HG03342 (cell line): ENCODE measurements around the gene NOXO1.

Experiments used
- ATAC-seq: cut with Tn5 transposase; IDR thresholded peaks from one replicate; pipeline ENCODE4 v1.9.1; 2021; ENCODE audit warnings: mild to moderate bottlenecking, moderate library complexity; ENCODE audit not compliant: unreplicated experiment

NOXO1 gene

DNA sequence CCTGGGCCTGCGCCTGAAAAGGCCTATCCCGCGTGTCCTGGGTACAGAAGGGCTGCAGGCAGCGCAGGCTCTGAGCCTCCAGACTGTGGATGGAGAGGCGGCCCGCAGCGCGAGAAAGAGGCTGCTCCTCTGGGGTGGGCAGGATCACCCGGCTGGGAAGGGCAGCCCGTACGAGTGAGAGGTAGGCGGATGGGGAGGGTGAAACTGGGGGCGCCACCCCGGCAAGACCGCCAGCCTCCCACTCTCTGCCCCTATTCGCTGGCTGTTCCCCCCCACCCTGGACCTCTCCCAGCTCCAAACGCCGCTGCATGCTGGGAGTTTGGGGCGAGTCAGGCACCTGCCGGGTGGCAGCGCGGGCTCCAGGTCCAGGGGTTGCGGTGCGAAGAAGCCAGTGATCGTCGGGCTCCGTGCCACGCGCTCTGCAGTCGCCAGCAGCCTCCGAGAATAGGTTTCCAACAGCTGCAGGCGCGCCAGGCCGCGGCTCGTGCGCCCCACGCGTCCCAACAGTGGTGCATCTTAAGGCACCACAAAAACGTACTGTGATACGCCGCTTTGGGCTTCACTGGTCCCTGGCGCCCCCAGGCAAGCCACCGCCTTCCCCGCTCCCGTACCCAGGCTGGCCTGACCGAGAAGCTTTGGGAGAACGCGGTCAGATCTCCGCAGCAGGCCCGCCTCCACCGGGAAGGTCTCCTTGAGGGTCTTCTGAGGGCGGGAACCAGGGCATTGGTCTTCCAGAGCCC, 1.1 kb downstream of the NOXO1 start:
- ATAC-seq = no peak

DNA sequence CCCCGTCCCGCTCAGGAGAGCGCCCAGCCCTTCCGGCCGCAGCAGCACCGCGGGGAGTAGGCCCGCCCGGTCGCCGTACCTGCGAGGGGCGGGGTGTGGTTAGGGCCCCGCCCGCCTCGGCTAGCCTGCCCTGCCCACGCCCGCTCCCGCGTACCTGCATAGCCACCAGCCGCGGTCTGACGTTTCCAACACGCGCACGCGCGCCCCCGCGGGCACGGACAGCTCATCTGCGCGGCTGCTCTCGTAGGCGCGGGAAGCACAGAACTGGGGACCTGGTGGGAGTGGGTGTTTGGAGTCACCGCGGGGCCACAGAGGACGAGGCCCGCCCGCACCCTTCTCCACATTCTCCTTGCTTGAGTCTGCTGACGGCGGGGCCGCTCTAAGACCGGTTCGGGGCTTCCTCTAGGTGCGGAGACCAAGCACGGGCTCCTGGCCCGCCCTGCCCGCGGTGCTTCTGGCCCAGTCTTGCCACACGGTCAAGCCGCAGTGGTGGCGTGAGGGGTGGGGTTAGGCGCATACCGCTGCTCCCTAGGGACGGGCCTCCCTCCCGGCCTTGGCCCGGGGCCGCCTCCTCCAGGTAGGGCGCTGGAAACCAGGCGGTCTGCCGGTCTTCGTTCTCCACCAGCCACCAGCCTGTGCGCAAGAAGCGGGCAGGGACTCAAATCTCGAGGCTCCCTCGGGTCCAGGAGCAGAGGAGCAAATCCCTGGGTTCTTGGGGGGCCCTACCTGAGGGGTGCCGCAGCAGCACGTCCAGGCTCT, 1.8 kb downstream of the NOXO1 start:
- no peak for ATAC-seq

DNA sequence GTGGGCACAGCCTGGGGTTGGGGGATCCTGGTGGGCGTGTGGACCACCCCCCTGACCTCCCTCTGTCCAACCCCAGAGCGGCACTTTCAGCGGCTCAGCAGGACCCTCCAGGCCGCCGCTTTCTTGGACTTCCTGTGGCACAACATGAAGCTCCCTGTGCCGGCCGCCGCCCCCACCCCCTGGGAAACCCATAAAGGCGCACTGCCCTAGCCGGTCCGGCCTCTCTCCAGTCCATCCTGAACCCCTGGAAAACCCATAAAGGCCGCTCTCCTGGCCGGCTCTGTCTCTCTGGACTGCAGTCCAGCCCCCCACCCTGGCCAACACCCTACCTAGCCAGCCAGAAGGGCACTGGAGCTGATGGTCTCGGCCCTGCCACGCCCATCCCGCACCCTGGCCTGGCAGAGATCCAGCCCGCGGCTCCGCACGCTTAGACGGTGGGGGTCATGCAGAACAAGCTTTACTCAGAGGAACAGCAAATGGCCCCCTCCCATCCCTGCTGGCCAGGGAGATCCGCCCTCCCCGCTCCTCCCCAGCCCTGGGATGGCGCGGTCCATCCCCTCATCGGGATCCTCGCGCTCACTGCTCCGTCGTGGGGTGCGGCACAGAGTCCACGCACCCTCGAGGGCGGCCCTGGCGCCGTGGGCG, 2.7 kb downstream of the NOXO1 start:
- no peak for ATAC-seq

DNA sequence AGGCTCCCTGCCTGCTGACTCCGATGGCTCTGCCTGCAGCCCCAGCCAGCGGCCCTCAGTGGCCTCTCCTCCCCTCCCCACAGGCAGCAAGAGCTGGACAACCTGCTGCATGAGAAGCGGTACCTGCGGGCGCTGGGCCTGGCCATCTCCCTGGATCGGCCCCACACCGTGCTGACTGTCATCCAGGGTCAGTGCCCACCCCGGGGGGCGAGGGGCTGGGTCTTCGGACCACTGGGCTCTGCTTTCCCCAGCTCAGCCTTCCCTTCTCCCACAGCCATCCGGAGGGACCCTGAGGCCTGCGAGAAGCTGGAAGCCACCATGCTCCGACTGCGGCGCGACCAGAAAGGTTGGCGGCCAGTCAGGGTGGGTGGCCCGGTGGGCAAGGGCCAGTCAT, 3.4 kb downstream of the NOXO1 start:
- no peak for ATAC-seq

DNA sequence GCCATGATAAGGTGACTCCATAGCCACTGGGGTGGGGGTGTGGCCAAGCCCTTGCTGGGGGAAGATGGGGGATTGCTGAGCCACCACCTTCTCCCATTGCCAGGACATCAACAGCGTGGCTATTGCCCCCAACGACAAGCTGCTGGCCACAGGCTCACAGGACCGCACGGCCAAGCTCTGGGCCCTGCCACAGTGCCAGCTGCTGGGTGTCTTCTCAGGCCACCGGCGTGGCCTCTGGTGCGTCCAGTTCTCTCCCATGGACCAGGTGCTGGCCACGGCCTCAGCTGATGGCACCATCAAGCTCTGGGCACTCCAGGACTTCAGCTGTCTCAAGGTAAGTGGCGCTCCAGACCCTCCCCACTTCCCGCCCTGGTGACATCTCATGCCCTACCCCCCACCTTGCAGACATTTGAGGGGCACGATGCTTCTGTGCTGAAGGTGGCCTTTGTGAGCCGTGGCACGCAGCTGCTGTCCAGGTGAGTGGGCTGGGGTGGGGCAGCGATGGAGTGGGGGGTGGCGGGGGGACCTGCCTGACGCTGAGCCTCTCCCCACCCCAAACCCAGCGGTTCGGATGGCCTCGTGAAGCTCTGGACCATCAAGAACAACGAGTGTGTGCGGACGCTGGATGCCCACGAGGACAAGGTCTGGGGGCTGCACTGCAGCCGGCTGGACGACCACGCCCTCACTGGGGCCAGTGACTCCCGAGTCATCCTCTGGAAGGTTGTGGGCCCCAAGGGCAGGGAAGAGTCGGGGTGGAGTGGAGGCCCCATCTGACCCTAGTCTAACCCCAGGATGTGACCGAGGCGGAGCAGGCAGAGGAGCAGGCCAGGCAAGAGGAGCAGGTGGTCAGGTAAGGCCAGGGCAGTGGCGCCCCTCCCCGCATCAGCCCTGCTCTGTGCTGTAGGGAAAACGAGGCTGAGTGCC, 4.1 kb downstream of the NOXO1 start:
- no peak for ATAC-seq

DNA sequence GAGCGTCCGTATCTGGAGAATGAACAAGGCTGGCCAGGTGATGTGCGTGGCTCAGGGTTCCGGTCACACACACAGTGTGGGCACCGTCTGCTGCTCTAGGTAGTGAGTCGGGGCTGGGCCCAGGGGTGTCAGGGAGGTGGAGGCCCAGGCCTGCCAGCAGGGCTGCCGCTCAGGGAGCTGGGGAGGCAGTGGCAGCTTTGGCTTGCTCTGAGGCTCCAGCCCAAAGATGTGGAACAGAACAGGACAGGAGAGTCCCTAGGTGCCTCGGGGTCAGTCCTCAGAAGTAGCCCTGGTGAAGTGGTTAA, 5.1 kb downstream of the NOXO1 start:
- no peak for ATAC-seq

DNA sequence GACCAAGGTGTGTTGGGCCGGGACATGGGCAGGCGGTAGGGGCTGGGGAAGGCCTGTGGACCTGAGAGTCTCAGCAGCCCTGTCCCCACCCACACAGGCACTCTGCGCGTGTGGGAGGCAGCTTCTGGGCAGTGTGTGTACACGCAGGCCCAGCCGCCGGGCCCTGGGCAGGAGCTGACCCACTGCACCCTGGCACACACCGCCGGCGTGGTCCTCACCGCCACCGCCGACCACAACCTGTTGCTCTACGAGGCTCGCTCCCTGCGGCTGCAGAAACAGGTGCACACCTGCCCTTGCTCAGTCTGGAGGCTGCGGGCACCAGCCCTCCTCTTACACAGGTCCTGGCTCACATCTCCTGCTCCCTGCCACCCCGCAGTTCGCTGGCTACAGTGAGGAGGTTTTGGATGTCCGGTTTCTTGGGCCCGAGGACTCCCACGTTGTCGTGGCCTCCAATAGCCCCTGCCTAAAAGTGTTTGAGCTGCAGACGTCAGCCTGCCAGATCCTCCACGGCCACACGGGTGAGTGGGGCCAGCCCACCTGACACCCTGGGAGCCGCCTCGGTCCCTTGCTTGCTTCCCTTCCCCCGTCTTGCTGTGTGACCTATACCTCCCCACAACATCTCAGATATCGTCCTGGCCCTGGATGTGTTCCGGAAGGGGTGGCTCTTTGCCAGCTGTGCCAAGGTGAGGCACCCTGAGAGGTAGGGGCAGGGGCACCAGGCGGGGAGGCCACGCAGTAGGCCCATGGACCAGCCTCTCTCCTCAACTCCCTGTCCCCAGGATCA, 5.6 kb downstream of the NOXO1 start:
- no peak for ATAC-seq

DNA sequence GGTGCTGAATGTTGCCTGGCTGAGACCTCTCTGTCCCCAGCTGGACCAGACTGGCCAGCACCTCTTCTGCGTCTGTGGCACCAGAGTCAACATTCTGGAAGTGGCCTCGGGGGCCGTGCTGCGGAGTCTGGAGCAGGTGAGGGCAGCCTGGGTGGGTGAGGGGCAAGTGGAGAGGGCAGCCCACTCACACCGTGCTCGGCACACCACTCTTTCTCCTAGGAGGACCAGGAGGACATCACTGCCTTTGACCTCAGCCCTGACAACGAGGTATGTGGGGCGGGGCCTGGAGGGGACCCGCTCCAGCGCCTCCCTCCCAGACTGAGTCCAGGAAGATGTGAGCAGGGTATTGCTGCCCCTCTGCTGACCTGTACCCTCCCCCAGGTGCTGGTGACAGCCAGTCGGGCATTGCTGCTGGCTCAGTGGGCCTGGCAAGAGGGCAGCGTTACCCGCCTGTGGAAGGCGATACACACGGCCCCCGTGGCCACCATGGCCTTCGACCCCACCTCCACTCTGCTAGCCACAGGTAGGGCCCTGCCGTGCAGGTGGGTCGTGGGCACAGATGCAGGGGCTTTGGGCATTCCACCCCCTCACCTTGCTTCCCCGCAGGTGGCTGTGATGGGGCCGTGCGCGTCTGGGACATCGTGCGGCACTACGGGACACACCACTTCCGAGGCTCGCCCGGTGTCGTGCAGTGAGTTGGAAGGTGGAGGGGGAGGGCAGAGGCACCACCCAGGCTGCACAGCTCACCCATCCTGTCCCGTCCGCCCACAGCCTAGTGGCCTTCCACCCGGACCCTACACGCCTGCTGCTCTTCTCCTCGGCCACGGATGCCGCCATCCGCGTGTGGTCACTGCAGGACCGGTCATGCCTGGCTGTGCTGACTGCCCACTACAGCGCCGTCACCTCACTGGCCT, 6.9 kb downstream of the NOXO1 start:
- no peak for ATAC-seq

DNA sequence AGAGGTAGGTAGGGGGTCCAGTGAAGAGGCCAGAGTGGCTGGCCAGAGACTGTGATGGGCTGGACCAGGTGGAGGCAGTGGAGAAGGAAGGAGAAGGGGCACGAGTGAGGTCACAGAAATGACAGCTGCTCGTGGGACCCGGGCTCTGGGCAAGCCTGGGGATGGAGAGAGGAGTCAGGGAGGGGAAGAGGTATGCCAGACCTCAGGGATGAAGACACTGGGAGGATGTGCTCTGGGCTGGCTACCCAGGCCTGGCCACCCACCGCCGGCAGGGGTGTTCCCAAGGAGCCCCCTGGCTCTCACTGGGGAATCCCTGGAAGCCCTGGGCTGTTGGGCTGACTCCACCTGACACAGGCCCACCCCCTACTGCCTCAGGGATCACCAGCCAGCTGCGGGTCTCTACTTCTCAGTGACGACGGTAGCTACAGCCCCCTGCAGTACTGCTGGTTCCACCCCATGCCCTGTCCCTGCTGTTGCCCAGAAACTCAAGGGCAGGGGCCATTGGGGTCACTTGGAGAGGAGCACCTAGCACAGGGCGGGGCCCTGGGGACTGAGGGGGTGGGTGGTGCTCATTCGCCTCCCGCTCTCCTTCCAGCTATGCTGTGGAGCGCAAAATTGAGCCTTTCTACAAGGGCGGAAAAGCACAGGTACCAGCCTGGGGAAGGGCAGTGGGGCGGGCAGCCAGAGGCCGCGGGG, 7.7 kb downstream of the NOXO1 start:
- no peak for ATAC-seq

DNA sequence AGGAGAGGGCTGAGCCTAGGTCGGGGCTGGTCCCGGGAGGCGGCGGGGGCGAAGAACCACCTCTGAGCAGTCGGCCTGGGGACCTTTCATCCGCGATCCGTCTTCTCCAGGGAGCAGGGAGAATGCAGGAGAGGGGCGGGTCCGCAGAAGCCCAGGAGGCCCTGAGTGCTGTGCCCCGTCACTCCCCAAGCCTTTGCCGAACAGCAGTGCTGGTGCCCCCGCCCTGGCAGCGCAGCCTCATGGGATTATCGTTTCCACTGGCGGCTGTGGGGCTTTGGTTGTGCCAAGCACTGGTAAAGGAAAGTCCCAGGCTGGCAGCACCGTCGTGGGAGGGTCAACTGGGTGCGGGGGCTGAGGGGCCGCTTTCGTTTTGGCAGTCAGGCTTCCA, 8.8 kb downstream of the NOXO1 start:
- ATAC-seq = no peak

DNA sequence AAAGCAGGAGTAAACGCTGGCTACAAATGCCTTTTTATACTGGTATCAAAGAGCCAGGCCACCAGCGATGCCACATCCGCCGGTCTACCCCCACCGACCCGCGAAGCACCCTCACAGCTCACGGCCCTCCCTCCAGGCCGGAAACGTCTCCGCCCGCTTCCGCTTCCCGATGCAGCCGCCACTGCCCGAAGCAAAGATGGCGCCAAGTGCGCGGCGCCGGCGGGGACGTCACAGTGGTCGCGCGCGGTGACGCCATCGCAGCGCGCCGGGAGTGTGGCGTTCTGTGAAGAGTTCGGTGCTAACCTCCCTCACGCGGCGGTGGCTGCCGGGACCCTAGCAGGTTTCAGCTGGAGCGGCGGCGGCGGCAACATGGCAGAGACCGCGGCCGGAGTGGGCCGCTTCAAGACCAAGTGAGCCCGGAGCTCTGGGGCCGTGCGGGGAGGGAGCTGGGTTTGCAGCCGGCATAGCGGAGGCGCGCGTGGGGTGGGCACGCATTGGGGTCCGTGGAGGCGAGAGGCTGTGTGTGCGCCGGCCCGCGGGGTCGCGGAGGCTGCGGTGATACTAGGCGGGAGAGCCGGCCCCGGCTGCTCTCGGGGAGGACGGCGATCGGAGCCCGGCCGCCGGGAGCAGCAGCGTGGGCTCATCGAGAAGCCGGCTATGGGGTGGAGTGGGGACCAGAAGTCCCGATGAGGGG, 9.3 kb downstream of the NOXO1 start, which contains the start of gene TBL3:
TSS of gene TBL3 (plus strand) at position 258 of the 694 bp plus-strand sequence. CDS start at position 370, 112 bp downstream.
- peak; percentile 71 for ATAC-seq

DNA sequence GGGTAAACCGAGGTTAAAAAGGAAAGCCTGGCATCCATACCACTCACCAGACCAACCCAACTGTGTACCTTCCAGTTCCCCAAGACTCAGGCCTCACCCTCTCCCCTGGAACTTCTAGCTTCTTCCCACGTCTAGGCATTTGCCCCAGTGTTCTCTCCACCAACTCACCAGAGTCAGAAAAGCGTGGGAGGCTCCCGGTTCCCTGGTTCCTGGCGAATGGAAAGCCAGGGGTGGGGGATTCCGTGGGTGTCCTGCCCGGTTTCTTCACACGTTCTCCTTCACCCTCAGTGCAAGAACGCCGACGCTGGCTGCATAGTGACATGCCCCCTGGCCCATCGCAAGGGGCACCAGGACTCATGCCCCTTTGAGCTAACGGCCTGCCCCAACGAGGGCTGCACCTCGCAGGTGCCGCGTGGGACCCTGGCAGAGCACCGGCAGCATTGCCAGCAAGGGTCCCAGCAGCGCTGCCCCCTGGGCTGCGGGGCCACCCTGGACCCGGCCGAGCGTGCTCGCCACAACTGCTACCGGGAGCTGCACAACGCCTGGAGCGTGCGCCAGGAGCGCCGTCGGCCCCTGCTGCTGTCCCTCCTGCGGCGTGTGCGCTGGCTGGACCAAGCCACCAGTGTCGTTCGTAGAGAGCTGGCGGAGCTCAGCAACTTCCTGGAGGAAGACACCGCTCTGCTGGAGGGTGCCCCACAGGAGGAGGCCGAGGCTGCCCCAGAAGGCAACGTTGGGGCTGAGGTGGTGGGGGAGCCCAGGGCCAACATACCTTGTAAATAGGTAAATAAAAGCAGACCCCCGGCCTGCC, 12.9 kb downstream of the NOXO1 start:
- no peak for ATAC-seq

DNA sequence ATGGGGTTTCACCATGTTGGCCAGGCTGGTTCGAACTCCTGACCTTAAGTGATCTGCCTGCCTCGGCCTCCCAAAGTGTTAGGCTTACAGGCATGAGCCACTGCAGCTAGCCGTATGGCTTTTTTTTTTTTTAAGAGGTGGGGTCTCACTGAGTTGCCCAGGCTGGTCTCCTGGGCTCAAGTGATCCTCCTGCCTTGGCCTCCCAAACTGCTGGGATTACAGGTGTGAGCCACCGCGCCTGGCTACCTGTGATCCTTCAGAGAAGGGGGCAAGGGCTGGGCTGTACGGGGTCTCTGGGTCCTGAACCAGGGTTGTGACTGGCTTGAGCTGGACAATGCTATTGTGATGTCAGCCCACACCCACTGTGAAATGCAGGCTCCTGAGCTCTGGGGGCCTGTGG, 14.8 kb downstream of the NOXO1 start, which contains the start of gene RNF151:
TSS of gene RNF151 (plus strand) at position 397 of the 400 bp plus-strand sequence. CDS start 26 bp downstream, outside the sequence.
- no peak for ATAC-seq

DNA sequence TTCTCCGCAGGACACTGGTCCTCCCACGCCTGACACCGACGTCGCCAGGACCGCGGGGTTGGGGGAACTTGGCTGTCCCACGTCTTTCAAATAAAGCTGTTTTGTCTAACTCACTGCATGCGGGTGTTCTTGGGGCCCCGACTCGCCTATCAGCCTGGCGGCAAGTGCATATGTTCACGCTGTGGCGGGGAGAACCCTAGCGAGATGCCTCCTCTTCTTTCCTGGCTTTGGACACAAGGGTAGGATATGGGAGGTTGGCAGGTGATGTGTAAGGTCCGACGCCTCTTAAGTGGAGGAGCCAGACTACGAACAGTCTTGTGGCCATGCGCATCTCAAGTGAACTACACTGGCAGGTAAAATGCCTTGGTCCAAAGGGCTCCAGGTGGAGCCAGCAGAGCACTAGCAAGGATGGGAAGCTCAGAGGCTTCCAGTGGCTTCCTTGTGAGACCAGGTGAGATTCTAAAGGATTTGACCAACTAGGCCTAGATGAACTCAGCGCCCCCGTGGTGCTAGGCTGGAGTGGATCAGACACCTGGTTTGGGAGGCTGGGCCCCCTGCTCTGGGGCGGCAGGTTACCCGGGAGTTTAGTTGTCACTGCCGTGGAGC, 15.8 kb downstream of the NOXO1 start:
- no peak for ATAC-seq

DNA sequence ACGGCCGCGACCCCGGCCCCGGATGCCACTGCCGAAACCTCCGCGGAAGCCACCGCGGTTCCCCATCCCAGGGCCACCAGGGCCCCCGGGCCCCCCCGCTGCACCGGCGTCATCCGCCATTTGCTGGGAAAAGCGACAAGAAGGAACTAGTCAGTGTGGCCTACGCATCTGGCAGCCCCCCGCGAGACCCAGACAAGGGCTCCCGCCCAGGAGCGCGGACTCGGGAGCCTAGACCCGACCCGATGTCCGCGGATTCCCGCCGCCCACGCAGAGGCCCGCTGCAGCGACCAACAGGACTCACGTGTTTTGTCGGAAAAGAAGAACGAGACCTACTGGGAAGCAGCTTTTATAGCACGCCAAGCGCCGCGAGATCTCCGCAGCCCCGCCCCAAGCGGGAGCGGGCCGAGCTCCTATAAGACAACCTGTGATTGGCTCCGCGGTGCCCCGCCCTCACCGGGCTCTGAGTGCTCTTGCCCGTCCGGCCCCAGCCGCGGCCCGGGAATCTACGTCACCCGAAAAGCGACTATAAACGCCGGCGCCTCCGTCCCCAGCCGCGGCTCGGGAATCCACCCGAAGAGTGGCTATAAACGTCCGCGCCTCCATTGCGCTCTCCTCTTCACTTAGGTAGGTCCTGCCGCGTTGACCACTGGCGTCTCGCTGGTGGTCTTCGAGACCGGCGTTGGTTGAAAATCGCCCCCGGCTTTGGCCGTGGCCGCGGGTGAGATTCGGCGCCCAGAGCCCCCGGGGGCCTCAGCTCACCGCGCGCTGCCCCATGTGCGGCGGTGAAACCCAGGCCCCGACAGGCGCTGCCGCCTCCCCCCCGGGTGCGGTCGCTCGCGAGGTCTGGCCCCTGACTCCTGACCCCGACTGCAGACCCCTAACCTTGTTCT, 16.5 kb downstream of the NOXO1 start, which contains the start of gene RPS2:
TSS of gene RPS2 (minus strand) at position 321 of the 890 bp plus-strand sequence. CDS start at position 120, 201 bp downstream.
- peak; percentile 84 for ATAC-seq
